Prostate gland (tissue), 2 donors: Measurements from ENCODE around the gene GLYAT.

ENCODE experiments used
- CTCF ChIP-seq, 4 experiments: fragments of 200-600 bp in 2 of 4; fragments of 450-650 bp in 2 of 4; sonication (generic) in 2 of 4; IDR thresholded peaks; 1 replicate in 3 of 4; 2 replicates in 1 of 4; pipeline ENCODE4 v1.5.1; 2016 to 2019; ENCODE audit warnings: antibody characterized with exemption in 4 of 4, mild to moderate bottlenecking in 2 of 4, moderate library complexity in 2 of 4
- POLR2A ChIP-seq: fragments of 450-650 bp; IDR thresholded peaks from one replicate; pipeline ENCODE4 v1.6.1; 2016; ENCODE audit warnings: antibody characterized with exemption, mild to moderate bottlenecking

DNA sequence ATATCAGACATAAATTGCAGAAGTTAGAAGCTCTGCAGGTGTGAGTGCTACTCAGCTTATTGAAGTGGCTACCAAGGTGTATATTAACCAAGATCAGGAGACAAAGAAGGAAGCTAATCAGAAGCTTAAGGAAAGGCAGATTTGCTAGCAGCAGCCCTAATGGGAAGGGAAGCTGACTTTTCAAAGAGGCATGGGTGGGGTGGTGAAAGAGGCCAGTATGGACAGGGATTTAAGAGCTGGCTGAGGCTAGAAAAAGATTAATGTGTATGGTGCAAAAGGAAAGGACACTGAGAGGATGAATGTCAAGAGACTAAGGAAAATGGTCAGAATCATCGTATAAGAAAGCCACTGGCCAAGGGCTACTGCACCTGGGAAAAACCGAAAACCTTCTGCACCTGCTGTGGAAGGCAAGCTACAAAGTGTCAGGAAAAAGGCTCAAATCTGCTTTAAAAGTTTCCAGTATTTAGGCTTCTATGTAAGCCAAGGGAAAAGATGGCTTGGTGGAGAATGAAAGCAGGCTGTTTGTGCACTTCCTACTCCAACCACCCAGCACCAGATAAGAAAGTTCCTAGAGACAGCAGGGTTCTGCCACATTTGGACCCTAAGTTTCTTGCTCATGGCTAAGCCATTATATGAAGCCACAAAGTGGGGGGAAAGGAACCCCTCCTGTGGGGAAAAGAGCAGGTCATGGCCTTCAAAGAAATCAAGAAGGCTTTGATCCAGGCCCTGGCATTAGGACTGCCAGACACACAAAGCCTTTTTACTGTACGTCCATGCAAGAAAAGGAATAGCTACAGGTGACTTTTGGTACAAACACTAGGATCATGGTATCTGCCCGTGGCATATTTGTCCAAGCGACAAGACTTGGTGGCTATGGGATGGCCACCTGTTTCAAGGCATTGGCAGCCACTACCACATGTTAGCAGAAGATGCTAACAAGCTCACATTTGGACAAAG, 40.9 kb upstream of the GLYAT start:
- TF ChIP-seq POLR2A (no peak), CTCF (IDR thresholded peaks at IDR 0.05) (no peak)
